Activated CD4-positive, alpha-beta T cell treated with anti-CD3 and anti-CD28 coated beads, Interleukin-10, Interleukin-2, amounts not matched to agents 100 ng/mL and 50 ng/mL, durations not matched to agents 16 hours and 8 hours (primary cell): ENCODE data around the gene RNF220.
A peak's percentile ranks its signal among the peaks of the same experiment; 100 is the strongest.

ENCODE experiments used
- DNase-seq: peaks from one replicate; pipeline ENCODE4 v3.0.0-alpha.2; 2020

The RNF220 gene

GRCh38 chr1:44405031-44405797, at the start of gene RNF220:
TSS of gene RNF220 (plus strand) at chr1:44405255.
- peak; percentile 34 for DNase-seq

- DNase-seq, result no peak
Observed at GRCh38 chr1:44355582-44356305, 49.3 kb upstream of the RNF220 start.

- no peak for DNase-seq
Observed at GRCh38 chr1:44357710-44358109, 47.3 kb upstream of the RNF220 start.

- no peak for DNase-seq
Observed at GRCh38 chr1:44359234-44359935, 45.7 kb upstream of the RNF220 start.

GRCh38 chr1:44361478-44361877, 43.6 kb upstream of the RNF220 start:
- no peak for DNase-seq

- no peak for DNase-seq
Observed at GRCh38 chr1:44366371-44366975, 38.6 kb upstream of the RNF220 start.

- no peak for DNase-seq
Observed at GRCh38 chr1:44367944-44368343, 37.1 kb upstream of the RNF220 start.

- DNase-seq, result no peak
Observed at GRCh38 chr1:44368471-44369151, 36.4 kb upstream of the RNF220 start.

- DNase-seq, result no peak
Observed at GRCh38 chr1:44371206-44371605, 33.8 kb upstream of the RNF220 start.

GRCh38 chr1:44375547-44375946, 29.5 kb upstream of the RNF220 start:
- no peak for DNase-seq

GRCh38 chr1:44377925-44378784, 26.9 kb upstream of the RNF220 start:
- peak; percentile 53 for DNase-seq

- DNase-seq, result peak; percentile 5
Observed at GRCh38 chr1:44380666-44381177, 24.3 kb upstream of the RNF220 start.

- DNase-seq, result no peak
Observed at GRCh38 chr1:44388551-44388950, 16.5 kb upstream of the RNF220 start.

GRCh38 chr1:44389437-44389836, 15.6 kb upstream of the RNF220 start:
- no peak for DNase-seq

- no peak for DNase-seq
Observed at GRCh38 chr1:44390277-44390676, 14.8 kb upstream of the RNF220 start.

- no peak for DNase-seq
Observed at GRCh38 chr1:44401256-44402228, 3.5 kb upstream of the RNF220 start.

GRCh38 chr1:44405798-44406736, 1.0 kb downstream of the RNF220 start:
- peak; percentile 16 for DNase-seq

GRCh38 chr1:44406737-44407429, 1.8 kb downstream of the RNF220 start:
- DNase-seq, result no peak
